ENCODE results near the gene SHROOM2.
"Not testable (repeated sequence)": the region's sequence is repeated elsewhere in the genome, so short reads cannot be mapped to it uniquely, and the experiment has no call there.

SHROOM2 gene, protein sequence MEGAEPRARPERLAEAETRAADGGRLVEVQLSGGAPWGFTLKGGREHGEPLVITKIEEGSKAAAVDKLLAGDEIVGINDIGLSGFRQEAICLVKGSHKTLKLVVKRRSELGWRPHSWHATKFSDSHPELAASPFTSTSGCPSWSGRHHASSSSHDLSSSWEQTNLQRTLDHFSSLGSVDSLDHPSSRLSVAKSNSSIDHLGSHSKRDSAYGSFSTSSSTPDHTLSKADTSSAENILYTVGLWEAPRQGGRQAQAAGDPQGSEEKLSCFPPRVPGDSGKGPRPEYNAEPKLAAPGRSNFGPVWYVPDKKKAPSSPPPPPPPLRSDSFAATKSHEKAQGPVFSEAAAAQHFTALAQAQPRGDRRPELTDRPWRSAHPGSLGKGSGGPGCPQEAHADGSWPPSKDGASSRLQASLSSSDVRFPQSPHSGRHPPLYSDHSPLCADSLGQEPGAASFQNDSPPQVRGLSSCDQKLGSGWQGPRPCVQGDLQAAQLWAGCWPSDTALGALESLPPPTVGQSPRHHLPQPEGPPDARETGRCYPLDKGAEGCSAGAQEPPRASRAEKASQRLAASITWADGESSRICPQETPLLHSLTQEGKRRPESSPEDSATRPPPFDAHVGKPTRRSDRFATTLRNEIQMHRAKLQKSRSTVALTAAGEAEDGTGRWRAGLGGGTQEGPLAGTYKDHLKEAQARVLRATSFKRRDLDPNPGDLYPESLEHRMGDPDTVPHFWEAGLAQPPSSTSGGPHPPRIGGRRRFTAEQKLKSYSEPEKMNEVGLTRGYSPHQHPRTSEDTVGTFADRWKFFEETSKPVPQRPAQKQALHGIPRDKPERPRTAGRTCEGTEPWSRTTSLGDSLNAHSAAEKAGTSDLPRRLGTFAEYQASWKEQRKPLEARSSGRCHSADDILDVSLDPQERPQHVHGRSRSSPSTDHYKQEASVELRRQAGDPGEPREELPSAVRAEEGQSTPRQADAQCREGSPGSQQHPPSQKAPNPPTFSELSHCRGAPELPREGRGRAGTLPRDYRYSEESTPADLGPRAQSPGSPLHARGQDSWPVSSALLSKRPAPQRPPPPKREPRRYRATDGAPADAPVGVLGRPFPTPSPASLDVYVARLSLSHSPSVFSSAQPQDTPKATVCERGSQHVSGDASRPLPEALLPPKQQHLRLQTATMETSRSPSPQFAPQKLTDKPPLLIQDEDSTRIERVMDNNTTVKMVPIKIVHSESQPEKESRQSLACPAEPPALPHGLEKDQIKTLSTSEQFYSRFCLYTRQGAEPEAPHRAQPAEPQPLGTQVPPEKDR (N-terminal part only)

DNA sequence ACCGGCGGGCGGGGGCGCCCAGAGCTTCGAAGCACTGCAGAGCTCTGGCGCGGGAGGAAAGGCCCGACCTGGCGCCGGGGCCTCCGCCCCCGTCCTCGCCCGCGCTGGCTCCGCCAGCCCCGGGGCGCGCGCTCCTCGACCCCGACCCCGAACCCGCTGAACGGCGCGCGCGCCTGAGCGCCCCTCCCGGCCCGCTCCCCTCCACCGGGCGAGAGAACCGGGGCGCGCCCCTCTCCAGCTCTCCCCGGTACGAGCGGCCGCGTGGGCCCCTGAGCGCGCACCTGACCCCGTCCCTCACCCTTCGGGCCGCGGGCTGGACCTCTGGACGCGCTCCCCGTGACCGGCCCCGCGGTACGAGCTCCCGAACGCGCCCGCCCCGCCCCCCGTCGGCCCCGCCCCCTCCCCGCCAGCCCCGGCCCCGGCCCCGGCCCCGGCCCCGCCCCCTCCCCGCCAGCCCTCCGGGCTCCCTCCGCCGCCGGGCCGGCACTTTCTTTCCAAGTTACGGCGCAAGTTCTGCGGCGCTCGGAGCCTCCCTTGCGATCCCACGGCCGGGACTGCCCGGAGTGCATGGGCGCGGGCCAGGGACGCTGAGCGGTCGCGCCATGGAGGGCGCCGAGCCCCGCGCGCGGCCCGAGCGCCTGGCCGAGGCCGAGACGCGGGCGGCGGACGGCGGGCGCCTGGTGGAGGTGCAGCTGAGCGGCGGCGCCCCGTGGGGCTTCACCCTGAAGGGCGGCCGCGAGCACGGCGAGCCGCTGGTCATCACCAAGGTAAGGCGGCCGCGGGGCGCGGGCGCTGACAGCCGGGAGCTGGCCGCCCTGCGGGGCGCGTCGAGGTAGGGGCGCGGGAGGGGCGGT is at the start of gene SHROOM2:
Gene SHROOM2, plus strand, starts transcription at position 486 of the 854 bp plus-strand sequence. Its CDS starts 117 bp downstream, at position 603.
- Histone ChIP-seq H3K27ac (peak within 1 kb of the TSS in 9 of 21 experiments; percentile 22 to 64 (median 46)), H3K4me3 (peak within 1 kb of the TSS; percentile 27 to 55 (median 38))

DNA sequence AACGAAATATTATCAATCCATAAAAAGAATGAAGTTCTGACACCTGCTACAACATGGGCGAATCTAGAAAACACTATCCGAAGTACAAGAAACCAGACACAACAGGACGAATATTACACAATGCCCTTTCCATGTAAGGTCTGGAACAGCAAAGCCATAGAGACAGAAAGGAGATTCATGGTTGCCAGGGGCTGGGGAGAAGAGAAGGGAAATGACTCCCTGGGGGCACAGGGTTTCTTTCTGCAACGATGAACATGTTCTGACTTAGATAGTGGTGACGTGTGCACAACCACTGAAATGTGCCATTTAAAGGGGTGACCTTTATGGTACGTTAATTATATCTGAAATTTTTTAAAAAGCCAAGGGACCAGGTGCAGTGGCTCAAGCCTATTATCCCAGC is 48.9 kb upstream of the SHROOM2 start:
- H3K27ac ChIP-seq, result no peak overlapping the region
- no peak overlapping the region for H3K4me3 ChIP-seq

DNA sequence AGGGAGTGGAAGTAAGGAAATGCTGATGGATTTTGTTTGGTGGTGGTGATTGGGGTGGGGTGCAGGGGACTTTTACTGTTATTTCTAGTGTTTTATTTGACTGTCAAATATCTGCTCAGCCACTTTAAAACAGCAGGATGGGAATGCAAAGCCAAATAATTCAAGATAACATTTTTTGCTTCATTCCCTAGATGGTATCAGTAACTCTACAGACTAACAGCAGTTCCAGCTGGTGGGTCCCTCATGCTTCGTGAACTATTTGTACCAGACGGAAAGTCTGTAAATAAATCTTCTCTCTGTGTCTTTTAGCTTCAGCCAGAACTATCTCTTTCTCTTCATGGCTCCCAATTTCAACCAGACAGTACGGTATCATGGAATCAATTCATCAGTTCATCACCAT is 48.1 kb upstream of the SHROOM2 start:
- H3K27ac ChIP-seq, result no peak overlapping the region
- no peak overlapping the region for H3K4me3 ChIP-seq

DNA sequence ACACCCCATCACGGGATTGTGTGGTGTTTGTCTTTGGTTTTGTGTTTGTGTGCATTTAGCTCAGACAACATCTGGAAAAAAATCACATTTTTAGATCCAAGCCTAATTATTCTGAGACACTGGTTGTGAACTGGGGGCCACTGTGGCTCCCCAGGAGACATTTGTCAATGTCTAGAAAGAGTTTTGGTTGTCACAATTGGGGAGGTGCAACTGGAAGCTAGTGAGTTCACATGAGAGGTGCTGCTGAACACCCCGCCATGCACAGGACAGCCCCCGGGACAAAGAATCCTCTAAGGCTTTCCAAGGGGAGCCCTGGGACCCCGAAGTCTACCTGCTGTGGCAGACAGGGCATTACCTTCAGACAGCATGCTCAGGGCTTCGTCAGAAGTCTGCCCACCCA is 47.1 kb upstream of the SHROOM2 start:
- H3K4me3 ChIP-seq, result no peak overlapping the region
- no peak overlapping the region for H3K27ac ChIP-seq

DNA sequence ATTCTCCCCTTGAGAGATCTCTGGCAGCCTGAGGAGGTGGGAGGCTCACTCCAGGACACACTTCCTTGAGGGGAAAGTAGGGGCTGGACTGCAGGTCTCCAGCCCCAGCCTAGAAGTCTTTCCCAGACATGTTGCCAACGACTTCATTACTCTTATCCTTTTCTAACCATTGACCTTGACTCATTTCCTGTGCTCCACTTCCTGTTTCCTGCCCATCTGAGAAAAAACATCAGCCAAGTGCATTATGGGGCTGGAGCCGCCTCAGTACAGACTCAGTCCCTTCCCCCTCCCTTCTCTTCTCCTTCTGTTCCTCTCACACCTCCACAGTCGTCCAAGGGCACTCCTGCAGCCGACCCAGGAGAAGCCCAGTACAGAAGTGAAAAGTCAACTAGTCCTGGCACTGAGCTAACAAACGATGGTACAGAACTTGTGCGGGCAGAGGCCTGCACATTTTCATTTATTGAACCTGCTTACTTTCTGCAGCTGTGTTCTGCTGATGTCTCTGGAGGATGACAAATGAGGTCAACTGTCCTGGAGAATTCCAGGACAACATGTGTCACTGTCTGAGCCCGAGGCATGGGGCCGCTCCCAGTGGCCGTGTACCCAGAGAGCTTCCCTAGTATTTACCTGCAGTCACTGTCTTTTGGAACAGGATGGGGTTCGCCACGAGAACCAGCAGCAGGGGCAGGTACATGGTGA is 40.7 kb upstream of the SHROOM2 start:
- H3K4me3 ChIP-seq, result no peak overlapping the region
- peak overlapping the region in 3 of 21 experiments; percentile 9 to 50 (median 11) for H3K27ac ChIP-seq

DNA sequence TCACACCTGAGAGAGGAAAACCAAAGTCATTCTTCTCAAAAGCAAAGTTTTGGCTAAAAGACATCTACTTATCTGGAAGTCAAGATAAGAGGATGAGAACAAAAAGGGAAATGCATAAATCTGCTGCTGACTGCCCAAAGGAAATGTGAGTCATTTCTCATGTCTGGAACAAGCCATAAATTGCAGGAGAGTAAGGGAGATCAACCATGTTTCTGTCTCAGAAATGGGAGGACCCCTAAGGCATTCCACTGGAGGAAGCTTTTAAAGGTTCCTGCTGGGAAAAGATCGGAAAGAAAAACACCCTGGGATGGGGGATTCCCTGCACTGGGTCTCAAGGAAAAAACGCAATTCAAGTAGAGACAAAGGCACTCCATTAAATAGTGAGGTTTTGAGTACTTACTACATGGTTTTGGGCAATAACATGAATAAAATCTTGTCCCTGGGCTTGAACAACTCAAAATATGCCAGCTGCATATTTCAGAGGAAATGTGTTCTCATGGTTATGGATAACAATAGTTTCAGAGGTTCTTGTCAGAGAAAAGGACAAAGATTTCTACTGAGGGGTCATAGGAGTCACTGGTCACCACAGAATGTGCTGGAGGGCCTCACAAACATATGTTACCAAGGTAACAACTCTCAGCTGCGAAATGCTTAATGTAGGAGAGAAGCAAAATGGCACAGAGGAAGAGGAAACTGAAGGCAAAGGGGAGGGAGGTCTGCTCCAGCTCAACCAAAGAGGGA is 39.9 kb upstream of the SHROOM2 start:
- H3K4me3 ChIP-seq, result no peak overlapping the region
- peak overlapping the region in 4 of 21 experiments; percentile 9 to 50 (median 13) for H3K27ac ChIP-seq

DNA sequence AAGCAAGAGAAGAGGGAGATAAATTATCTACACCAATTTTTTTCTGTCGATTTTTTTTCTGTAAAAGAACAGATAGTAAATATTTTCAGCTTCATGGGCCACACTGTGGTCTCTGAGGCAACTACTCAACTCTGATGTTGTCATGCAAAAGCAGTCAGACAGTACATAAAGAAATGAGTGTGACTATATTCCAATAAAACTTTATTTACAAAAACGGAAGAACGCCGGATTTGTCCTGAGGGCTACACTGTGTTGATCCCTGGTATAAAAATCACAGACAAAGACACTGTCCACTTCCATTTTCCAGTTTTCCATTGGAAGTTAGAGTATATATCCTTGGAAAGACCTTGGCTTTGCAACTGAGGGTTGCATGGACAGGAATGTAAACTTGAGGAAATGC is 38.6 kb upstream of the SHROOM2 start:
- Histone ChIP-seq H3K4me3 (no peak overlapping the region), H3K27ac (no peak overlapping the region)

DNA sequence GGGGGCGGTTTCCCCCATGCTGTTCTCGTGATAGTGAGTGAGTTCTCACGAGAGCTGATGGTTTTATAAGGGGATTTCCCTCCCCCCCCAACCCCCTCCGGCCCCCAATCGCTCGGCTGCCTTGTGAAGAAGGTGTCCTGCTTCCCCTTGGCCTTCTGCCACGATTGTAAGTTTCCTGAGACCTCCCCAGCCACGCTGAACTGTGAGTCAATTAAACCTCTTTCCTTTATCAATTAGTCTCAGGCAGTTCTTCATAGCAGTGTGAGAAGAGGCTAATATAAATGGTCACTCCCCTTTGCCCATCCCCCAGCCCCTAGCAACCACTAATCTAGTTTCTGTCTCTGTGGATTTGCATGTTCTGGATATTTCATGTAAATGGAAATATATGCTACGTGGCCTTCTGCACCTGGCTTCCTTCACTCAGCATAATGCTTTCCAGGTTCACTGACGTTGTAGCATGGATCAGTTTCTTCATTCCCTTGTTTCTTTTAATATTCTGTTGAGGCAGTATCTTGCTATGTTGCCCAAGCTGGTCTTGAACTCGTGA is 37.0 kb upstream of the SHROOM2 start:
- H3K4me3 ChIP-seq, result no peak overlapping the region
- H3K27ac ChIP-seq, result no peak overlapping the region

DNA sequence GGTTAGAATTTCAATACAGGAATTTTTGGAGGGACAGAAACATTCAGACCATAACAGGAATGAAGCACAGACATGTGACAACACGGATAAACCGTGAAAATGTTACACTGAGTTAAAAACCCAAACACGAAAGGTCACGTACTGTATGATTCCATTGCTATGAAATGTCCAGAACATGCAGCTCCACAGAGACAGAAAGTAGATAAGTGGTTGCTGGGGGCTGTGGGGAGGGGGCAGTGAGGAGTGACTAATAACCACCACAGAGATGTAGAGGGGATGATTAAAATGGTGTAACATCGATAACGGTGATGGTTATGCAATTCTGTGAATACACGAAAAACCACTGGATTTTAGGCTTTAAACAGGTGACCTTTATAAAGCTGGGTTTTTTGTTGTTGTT is 28.9 kb upstream of the SHROOM2 start:
- no peak overlapping the region for H3K4me3 ChIP-seq
- no peak overlapping the region for H3K27ac ChIP-seq

DNA sequence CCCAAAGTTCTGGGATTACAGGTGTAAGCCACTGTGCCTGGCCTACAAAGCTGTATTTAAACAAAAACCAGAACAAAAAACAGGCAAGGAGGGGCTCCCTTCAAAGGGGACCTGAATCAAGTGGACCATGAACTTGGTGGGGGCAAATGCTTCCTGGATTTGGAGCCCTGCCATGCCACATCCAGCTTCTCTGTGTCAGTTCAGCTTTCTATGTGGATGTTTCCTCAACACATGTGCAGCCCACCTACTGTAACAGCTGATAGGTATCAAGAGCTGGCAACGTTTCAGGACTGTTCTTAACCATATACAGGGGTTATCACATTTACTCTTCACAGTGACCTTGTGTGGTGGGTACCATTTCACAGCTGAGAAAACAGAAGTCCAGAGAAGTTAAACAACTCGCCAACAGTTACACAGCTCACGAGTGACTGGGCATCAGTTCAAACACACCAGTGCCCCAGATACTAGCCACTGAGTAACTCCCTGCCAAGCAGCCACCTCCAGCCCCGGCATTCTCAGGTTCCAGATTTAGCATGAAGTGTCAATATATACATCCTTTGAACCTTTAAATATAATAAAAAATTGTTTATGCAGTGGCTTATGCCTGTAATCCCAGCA is 28.1 kb upstream of the SHROOM2 start:
- Histone ChIP-seq H3K27ac (no peak overlapping the region), H3K4me3 (no peak overlapping the region)

DNA sequence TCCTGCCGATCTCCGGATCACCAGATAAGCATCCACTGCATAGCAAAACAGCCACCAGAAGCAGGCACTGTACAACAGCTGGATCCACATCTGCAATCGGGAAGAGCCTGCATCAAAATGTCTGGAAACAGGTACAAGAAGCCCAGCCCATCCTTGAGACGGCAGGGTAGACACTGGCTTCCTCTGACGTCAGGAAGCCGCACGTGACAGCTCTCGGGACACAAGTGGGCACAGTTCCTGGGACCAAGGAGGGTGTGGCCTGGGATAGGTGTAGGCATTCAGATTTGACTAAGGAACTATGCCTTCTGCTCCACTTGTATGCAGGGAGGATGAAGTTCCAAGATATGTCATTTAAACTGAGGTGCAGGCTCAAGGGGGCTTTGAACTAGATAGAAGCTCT is 26.9 kb upstream of the SHROOM2 start:
- Histone ChIP-seq H3K4me3 (no peak overlapping the region), H3K27ac (no peak overlapping the region)

DNA sequence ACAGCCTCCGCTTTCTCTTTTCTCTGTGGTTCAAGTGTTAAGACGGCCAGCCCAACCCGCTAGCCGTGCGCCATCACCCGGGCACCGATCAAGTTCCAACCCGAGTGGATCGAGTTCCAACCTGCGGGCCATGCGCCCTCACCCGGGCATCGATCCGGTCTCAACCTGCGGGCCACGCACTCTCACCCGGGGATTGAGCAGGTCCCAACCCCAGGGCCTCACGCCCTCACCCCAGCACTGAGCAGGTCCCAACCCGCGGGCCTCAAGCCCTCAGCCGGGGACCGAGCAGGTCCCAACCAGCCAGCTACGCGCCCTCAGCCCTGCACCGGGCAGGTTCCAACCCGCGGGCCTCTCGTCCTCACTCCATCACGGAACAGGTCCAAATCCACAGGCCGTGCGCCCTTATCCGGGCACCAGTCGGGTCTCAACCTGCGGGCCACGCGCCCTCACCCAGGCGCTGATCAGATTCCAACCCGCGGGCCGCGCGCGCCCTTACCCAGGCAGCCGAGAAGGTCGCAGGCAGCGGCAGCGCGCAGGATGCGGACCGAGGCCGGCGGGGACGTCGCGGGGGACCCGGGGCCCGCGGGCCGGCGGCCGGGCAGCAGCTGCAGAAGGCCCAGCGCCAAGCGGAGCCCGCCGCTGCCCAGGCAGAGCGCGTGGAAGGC is 21.0 kb upstream of the SHROOM2 start:
- H3K4me3 ChIP-seq, result no peak overlapping the region
- H3K27ac ChIP-seq, result peak overlapping the region in 2 of 21 experiments; percentile 13 to 27

DNA sequence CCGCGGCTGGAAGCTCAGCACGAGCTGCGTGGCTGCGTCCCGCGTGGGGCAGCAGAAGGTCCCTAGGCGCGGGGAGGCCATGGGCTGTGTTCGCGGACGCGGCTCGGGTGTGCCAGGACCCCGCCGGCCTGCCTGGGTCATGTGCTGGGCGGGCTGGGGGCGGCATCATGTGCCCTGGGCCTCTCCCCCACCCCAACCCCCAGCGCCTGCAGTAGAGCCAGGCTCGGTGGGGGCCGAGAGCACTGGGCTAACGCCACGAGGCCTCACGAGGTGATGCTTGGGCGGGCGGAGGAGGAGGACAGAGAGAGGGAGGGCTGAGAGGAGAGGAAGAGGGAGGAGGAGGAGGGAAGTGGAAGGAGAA is 20.5 kb upstream of the SHROOM2 start, which contains the start of gene GPR143:
Gene GPR143, minus strand, starts transcription at position 111 of the 361 bp plus-strand sequence. Its CDS starts 30 bp downstream, at position 81.
- Histone ChIP-seq H3K4me3 (no peak within 1 kb of the TSS), H3K27ac (peak within 1 kb of the TSS in 2 of 21 experiments; percentile 13 to 27)

DNA sequence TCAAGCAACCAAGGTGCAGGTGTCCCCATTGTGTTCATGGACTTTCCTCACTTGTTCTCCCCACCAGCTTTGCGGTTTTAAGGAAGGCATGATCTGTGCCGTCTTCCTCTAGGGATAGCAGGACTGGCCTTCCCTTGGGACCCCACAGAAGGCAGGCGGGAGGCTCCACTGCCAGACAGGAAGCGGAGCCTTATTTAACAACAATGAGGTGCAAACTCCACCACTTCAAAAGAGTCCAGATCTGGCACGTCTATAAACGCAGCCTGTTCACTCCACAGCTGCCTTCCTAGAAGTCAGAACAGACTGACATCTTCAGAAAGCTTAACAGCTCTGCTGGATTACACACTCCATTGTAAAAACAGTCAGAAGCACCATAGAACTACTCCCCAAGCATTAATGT is 18.9 kb upstream of the SHROOM2 start:
- no peak overlapping the region for H3K4me3 ChIP-seq
- no peak overlapping the region for H3K27ac ChIP-seq

DNA sequence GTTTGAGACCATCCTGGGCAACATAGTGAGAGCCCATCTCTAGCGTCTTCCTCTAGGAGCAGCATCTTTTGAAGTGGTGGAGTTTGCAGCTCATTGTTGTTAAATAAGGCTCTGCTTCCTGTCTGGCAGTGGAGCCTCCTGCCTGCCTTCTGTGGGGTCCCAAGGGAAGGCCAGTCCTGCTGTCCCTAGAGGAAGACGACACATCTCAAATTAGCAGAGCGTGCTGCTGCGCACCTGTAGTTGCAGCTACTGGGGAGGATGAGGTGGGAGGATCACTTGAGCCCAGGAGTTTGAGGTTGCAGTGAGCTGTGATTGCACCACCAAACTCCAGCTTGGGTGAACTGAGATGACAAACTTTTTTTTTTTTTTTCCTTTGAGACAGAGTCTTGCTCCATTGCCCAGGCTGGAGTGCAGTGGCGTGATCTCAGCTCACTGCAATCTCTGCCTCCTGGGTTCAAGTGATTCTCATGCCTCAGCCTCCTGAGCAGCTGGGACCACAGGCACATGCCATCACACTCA is 17.8 kb upstream of the SHROOM2 start:
- not testable (repeated sequence) for H3K4me3 ChIP-seq, H3K27ac ChIP-seq

DNA sequence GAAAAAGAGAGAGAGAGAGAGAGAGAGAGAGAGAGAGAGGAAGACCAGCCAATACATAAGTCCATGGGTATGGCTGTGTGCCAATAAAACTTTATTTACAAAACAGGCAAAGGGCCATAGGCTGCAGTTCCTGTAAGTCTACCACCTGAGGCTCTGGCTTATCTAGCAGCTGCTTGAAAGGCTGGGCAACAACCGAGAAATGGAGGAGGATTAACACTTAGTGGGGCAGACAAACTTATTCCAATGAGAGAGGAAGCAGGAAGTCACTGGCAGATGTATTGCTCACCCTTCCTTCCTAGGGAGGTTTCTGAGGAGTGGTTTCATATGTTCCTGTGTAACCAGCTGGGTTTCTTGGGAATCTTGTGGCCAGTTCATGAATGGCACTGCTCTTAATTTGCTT is 15.9 kb upstream of the SHROOM2 start:
- Histone ChIP-seq H3K4me3 (no peak overlapping the region), H3K27ac (no peak overlapping the region)

Measured in skin epidermis (tissue), 12 donors.